NCI-H748 (cell line): ENCODE data around the gene C5orf58.

ENCODE experiments used
- DNase-seq: peaks from one replicate; lab custom pipeline; 2025; ENCODE audit not compliant: unreplicated experiment; lab: John Stamatoyannopoulos, UW

The C5orf58 gene

GRCh38 chr5:170252720-170253350 lies 20.1 kb downstream of the C5orf58 start:
- no peak for DNase-seq

- DNase-seq = no peak
Observed at GRCh38 chr5:170254056-170254455, 21.3 kb downstream of the C5orf58 start.

GRCh38 chr5:170256571-170256970 lies 23.8 kb downstream of the C5orf58 start:
- no peak for DNase-seq

GRCh38 chr5:170257370-170257769 lies 24.6 kb downstream of the C5orf58 start:
- no peak for DNase-seq

- DNase-seq = no peak
Observed at GRCh38 chr5:170261528-170262043, 28.8 kb downstream of the C5orf58 start.

- DNase-seq = no peak
Observed at GRCh38 chr5:170262061-170263045, 29.6 kb downstream of the C5orf58 start.

DNA sequence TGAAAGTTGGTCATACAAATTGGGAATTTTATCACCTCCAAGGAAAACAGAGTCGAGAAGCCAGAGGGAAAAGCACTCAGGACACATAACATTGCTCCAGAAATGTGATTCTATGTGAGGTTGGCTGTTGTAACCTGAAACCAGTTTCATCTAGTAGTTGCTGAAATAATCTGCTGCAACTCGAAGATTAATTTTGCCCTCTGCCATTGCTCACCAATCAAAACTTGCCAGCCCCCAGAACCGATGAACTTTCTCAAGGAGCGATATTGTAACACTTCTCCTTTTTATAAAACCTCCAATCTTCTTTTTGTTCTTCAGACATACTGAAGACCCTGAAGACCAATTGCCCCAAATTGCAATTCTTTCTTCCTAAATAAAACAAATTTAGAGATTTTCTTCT lies 31.1 kb downstream of the C5orf58 start:
- no peak for DNase-seq

DNA sequence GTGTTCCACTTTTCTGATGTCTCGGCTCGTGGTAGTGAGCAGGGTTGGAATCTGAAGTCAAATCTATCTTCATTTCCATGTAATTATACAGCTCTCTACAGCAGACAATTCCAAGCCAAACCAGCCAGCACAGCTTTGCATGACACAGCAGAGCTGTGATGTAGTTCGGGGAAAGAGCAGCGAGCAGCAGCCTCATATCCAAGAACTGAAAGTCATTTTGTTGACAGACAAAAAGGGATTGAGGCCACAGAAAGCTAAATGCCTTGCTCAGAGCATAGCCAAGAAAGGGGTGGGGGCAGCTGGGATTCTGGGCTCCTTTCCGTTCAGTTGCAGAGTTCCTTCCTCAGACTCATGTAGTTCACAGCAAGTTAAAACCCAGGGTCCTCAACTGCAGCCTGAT lies 32.7 kb downstream of the C5orf58 start:
- DNase-seq = no peak

DNA sequence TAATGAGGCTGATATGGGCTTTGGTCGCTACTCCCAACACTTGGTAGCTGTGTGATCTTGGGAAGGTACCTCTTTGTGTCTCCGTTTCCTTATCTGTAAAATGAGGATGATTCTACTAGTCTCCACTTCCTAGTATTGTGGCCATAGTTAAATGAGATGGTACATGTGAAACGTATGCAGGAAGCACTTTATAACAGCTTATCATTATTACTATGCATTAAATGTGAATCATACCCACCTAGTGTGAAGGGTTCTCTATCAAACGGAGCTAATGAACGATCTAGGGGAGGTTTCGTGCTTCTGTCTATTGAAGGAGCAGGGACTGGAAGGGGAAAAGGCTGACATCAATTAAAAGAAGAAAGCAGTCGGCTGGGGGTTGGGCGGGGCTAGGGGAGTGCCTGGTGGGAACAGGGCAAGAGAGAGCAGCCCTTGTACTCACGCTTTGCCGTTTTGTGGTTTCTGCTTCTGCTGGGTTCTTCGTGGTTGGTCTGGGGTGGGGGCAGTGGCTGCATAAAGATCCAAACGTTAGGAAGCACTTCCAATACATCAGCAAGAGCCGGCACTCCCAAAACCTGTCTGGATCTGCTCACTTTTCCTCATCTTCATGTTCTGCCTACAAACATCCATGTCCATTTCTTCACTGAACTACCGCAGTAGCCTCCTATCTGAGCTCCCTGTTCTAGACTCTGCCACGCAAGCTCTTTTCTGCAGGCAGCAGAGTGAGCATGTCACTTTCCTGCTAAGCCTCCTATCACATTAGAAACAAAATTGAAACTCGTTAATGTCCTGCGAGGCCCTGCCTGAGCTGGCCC lies 34.0 kb downstream of the C5orf58 start:
- DNase-seq = no peak

- DNase-seq = peak; percentile 84
Observed at GRCh38 chr5:170267431-170268152, 34.8 kb downstream of the C5orf58 start.

GRCh38 chr5:170268153-170268689 lies 35.4 kb downstream of the C5orf58 start:
- DNase-seq = no peak

DNA sequence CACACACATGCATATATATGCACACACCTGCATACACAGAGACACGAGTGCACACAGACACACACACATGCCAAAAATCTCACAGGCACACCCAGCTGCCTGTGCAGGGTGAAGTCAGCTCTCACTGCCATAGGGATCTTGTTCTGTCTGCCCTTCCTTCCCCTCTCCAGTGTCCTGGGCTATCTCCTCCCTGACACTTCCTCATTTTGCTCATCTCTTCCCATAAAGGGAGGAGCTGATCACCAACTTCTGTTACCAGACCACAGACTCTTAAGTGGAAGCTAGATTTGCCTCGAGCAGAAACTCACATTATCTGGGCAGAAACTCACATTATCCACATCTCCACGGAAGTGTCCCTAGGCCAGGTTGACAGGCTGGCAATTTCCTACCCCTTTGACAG lies 36.1 kb downstream of the C5orf58 start:
- no peak for DNase-seq

- DNase-seq = no peak
Observed at GRCh38 chr5:170269579-170269978, 36.8 kb downstream of the C5orf58 start.

DNA sequence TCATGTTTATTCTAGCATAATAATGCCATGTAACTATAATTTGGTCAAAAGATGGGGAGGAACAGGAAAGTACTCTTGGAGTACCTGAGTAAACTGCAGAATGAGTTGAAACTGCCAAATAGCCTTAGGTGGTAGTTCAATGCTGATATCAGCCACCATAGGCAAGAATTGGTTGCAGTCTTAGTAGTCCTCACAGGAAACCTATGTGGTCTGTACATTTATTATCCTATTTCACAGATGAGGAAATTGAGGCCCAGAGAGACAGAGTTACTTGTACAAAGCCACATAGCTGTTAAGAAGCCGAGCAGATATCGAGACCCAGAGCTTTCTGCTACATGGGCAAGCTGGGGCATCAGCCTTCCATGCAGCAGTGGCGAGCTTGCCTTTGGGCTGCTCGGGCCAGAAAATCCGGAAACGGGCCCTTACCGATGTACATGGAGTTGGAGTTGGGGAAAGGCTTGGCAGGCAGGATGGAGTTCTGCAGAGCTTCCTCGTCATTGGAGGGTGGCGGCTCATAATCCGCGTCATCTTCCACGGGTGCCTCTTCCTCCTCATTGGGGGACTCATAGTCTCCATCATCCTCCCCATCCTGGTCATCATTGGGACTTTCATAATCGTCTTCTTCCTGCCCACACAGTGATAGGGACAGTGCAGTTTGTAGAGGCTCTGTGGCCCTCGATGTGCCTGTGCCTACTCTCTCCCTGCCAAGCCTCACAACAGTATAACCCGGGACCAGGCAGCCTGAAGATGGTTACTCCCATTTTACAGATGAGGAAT lies 37.7 kb downstream of the C5orf58 start:
- DNase-seq = no peak

- peak; percentile 94 for DNase-seq
Observed at GRCh38 chr5:170273968-170274710, 41.4 kb downstream of the C5orf58 start.

DNA sequence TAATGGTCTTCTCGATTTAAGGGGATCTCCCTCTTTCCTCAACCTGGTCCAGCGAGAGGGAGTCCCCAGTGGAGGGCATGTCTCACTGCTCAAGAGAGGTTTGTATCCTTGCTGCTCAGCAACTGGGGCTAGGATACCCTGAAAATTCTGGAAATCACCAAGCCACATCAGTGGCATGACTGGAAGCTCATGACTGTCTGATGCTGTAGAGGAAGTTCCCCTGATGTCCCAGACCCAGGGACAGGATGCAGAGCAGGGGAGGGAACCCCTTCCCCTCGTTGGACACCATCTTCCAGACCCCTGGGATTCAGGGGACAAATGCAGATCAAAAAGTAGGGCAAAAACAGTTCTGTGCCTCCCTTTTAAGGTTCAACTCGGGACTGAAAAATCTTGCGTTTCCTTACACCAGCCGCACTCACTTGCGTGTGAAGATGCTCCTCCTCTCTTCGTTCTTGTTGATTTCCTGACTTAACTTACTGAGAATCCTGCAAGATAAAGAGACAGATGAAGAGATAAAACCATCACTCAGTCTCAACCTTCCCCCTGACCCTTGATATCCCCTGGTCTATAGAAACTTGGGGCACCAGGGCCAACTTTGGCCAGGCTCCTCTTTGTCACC lies 42.7 kb downstream of the C5orf58 start:
- DNase-seq = no peak

DNA sequence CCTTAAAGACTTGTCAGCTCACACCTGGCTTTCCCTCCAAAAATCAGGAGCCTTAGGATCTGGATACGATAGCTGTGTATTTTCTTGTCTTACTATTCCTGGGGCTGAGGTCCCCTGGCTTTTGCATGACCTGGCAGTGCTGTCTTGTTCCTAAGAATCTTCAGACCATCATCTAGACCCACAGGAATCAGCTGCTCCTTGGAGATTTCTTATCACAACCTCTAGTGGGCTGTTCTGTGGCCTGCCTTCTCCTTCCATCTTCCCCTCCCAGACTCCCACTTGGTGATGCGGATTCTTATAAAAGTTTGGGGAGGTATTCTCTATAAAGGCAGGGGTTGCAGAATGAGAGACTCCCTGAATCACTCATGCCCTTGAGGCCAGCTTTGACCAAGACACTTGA lies 43.4 kb downstream of the C5orf58 start:
- DNase-seq = no peak

- DNase-seq = peak; percentile 49
Observed at GRCh38 chr5:170277867-170278281, 45.1 kb downstream of the C5orf58 start.
